Measurements from ENCODE around the gene SNAPC3. TPM values are rescaled to one million over a fixed set of nuclear protein-coding genes. Genes with fewer than 3 reads are reported as not detected.

SNAPC3 gene
- total RNA-seq, 2 experiments from 2014 or later = 54.2 to 57.2 TPM

DNA sequence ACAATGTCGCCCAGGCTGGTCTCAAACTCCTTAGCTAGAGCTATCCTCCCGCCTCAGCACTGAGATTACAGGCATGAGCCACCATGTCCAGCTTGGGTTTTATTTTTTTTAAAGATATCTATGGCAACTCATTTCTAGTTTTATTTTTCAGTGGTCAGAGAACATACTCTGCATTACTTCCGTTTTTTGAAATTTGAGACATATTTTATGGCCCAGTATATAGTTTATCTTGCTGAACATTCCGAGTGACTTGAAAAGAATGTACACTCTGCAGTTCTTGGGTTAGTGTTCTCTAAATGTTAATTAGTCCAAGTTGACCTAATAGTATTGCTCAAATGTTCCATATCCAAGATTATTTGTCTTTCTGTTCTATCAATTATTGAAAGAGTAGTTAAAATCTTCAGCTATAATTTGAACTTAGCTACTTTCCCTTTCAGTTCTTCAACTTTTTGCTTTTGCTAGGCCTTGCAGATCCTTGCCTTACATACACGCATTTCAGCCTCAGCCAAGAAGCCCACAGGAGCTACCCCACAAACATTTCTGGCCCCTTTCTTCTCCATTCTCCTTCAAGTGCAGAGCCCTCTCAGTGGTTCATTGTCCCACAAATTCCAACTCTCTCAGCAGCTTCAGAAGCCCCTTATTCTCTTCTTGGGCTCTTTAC is 22.3 kb upstream of the SNAPC3 start:
- Histone ChIP-seq H3K4me2 (ENCODE audit: low read length) (no peak overlapping the region), H3K4me1 (ENCODE audit: insufficient read depth, low read length, poor library complexity, severe bottlenecking) (no peaks in the 10 kb centered on the region), H3K36me3 (ENCODE audit: insufficient read depth, low read length) (no peaks in the 10 kb centered on the region), H3K27ac (ENCODE audit: low read depth, low read length, poor library complexity, severe bottlenecking) (no peak overlapping the region), H4K20me1 (ENCODE audit: insufficient read depth, low read length) (no peaks in the 10 kb centered on the region), H3K9me3 (ENCODE audit: low read length) (no peaks in the 10 kb centered on the region), H3K79me2 (ENCODE audit: insufficient read depth, low read depth, low read length) (no peaks in the 10 kb centered on the region), H3K4me3 (ENCODE audit: low read depth, low read length, poor library complexity, severe bottlenecking) (no peak overlapping the region), H3K9me2 (ENCODE audit: insufficient read depth, low read length) (no peaks in the 10 kb centered on the region), H2AFZ (ENCODE audit: low read length) (no peak overlapping the region)
- no TSS peak for BruUV-seq (replicated peaks)
- ChIA-PET CTCF (ENCODE audit: unreplicated experiment) (no interaction called here), POLR2A (interaction anchor here (0.9 kb wide), 1 partner anchor 89 kb away, joined by 3 read pairs; no protein-coding TSS in a partner anchor)
- TF ChIP-seq, protein P1, sequence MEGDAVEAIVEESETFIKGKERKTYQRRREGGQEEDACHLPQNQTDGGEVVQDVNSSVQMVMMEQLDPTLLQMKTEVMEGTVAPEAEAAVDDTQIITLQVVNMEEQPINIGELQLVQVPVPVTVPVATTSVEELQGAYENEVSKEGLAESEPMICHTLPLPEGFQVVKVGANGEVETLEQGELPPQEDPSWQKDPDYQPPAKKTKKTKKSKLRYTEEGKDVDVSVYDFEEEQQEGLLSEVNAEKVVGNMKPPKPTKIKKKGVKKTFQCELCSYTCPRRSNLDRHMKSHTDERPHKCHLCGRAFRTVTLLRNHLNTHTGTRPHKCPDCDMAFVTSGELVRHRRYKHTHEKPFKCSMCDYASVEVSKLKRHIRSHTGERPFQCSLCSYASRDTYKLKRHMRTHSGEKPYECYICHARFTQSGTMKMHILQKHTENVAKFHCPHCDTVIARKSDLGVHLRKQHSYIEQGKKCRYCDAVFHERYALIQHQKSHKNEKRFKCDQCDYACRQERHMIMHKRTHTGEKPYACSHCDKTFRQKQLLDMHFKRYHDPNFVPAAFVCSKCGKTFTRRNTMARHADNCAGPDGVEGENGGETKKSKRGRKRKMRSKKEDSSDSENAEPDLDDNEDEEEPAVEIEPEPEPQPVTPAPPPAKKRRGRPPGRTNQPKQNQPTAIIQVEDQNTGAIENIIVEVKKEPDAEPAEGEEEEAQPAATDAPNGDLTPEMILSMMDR (conservative IDR thresholded peaks at IDR 0.05; ENCODE audit: low read length) = no peak
- TF ChIP-seq EZH2phosphoT487 (IDR thresholded peaks at IDR 0.05; ENCODE audit: borderline replicate concordance, low read depth, low read length) = no peak
- intact Hi-C loops (cut with micrococcal nuclease; ENCODE audit: unreplicated experiment) = no loop called here
- DNase-seq (ENCODE audit: low spot score) = no peak

DNA sequence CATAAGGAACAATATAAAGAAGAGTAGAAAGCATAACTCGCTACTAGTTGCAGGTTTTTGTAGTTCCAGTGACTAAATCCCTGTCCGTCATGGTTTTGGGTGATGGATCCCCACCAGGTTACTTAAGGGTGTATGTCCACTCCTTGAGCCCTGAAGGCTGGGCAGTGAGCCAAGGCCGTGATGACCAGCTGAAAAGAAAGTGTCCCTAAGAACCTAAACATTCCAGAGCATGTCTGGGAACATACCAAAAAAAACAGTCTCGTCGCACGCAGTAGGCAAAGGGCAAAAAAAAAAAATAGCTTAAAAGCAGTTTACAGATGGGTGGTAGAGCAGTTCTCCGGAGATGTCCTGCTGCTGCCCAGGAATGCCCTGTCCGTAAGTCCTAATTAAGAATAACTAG is 21.4 kb upstream of the SNAPC3 start:
- Histone ChIP-seq H2AFZ (ENCODE audit: low read length) (no peak overlapping the region), H3K79me2 (ENCODE audit: insufficient read depth, low read depth, low read length) (no peaks in the 10 kb centered on the region), H4K20me1 (ENCODE audit: insufficient read depth, low read length) (no peaks in the 10 kb centered on the region), H3K4me2 (ENCODE audit: low read length) (no peak overlapping the region), H3K9me2 (ENCODE audit: insufficient read depth, low read length) (no peaks in the 10 kb centered on the region), H3K4me1 (ENCODE audit: insufficient read depth, low read length, poor library complexity, severe bottlenecking) (no peaks in the 10 kb centered on the region), H3K27ac (ENCODE audit: low read depth, low read length, poor library complexity, severe bottlenecking) (no peak overlapping the region), H3K9me3 (ENCODE audit: low read length) (no peaks in the 10 kb centered on the region), H3K4me3 (ENCODE audit: low read depth, low read length, poor library complexity, severe bottlenecking) (no peak overlapping the region), H3K36me3 (ENCODE audit: insufficient read depth, low read length) (no peaks in the 10 kb centered on the region)
- no TSS peak for BruUV-seq (replicated peaks)
- CTCF ChIA-PET (ENCODE audit: unreplicated experiment) = no interaction called here
- POLR2A ChIA-PET = no interaction called here
- intact Hi-C loops (cut with micrococcal nuclease; ENCODE audit: unreplicated experiment) = no loop called here
- no peak for DNase-seq (ENCODE audit: low spot score)
- no peak for TF ChIP-seq EZH2phosphoT487 (IDR thresholded peaks at IDR 0.05; ENCODE audit: borderline replicate concordance, low read depth, low read length)
- TF ChIP-seq, protein P1 (conservative IDR thresholded peaks at IDR 0.05; ENCODE audit: low read length) = no peak

DNA sequence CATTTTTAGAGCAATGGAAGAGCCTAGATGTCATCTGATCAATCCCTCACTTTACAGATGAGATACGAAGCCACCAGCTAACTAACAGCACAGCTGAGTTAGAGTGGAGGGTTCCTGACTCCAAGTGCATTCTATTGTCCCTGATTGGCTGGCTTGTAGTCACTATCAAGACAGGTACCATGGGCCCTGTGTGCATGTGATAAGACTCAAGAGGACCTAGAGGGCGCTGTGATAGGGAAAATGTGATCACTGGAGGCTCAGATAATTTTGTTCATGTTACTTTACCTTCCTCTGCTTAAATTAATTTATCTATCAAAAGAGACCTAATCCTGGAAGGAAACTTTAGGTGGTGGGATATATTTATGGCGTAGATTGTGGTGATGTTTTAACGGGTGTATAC is 19.5 kb upstream of the SNAPC3 start:
- TF ChIP-seq, protein P1 (conservative IDR thresholded peaks at IDR 0.05; ENCODE audit: low read length) = peak; percentile 75
- TF ChIP-seq EZH2phosphoT487 (IDR thresholded peaks at IDR 0.05; ENCODE audit: borderline replicate concordance, low read depth, low read length) = no peak
- CTCF ChIA-PET (ENCODE audit: unreplicated experiment) = no interaction called here

More for the DNA sequence above, 19.5 kb upstream of the SNAPC3 start:
- POLR2A ChIA-PET = no interaction called here
- Histone ChIP-seq H3K79me2 (ENCODE audit: insufficient read depth, low read depth, low read length) (no peaks in the 10 kb centered on the region), H3K36me3 (ENCODE audit: insufficient read depth, low read length) (no peaks in the 10 kb centered on the region), H3K4me3 (ENCODE audit: low read depth, low read length, poor library complexity, severe bottlenecking) (no peak overlapping the region), H3K4me1 (ENCODE audit: insufficient read depth, low read length, poor library complexity, severe bottlenecking) (no peaks in the 10 kb centered on the region), H2AFZ (ENCODE audit: low read length) (no peak overlapping the region), H4K20me1 (ENCODE audit: insufficient read depth, low read length) (no peaks in the 10 kb centered on the region), H3K27ac (ENCODE audit: low read depth, low read length, poor library complexity, severe bottlenecking) (no peak overlapping the region), H3K4me2 (ENCODE audit: low read length) (no peak overlapping the region), H3K9me2 (ENCODE audit: insufficient read depth, low read length) (no peaks in the 10 kb centered on the region), H3K9me3 (ENCODE audit: low read length) (no peaks in the 10 kb centered on the region)
- no TSS peak for BruUV-seq (replicated peaks)
- peak; percentile 55 for DNase-seq (ENCODE audit: low spot score)
- intact Hi-C loops (cut with micrococcal nuclease; ENCODE audit: unreplicated experiment) = no loop called here

Measured in OCI-LY7 (cell line).